Heart right ventricle (tissue), 16 donors: ENCODE measurements around the gene RBFOX2. TPM values are rescaled to one million over a fixed set of nuclear protein-coding genes. Genes with fewer than 3 reads are reported as not detected.
"Not testable (repeated sequence)": the region's sequence is repeated elsewhere in the genome, so short reads cannot be mapped to it uniquely, and the experiment has no call there.

Experiments
- ATAC-seq, 8 donors: fragments of 200-7000 bp; cut with Tn5 transposase; one replicate each; pipeline ENCODE4 v1.9.1; 2020; ENCODE audit warnings: mild to moderate bottlenecking in 8 of 8, moderate library complexity in 8 of 8, moderate number of reproducible peaks in 1 of 8
- DNase-seq, 2 donors: peaks; one replicate each; pipeline ENCODE4 v3.0.0-alpha.2; 2020
- H3K27ac ChIP-seq, 10 donors: fragments of 200-600 bp; sonication (generic) in 2 of 10; one replicate each; pipeline versions ENCODE4 v1.5.0 to v1.8.0; 2020 to 2022; ENCODE audit warnings: mild to moderate bottlenecking in 3 of 10
- H3K27me3 ChIP-seq, 7 donors: fragments of 200-600 bp; one replicate each; pipeline ENCODE4 v1.8.0; 2021 to 2022; ENCODE audit warnings: mild to moderate bottlenecking in 2 of 7
- H3K36me3 ChIP-seq, 9 donors: fragments of 200-600 bp; sonication (generic) in 1 of 9; one replicate each; pipeline versions ENCODE4 v1.5.0 to v1.8.0; 2020 to 2022; ENCODE audit warnings: mild to moderate bottlenecking in 2 of 9
- H3K4me1 ChIP-seq, 9 donors: fragments of 200-600 bp; sonication (generic) in 1 of 9; one replicate each; pipeline versions ENCODE4 v1.5.0 to v1.8.0; 2020 to 2022; ENCODE audit warnings: mild to moderate bottlenecking in 4 of 9
- H3K4me3 ChIP-seq, 10 donors: fragments of 200-600 bp; sonication (generic) in 2 of 10; one replicate each; pipeline versions ENCODE4 v1.5.0 to v1.8.0; 2020 to 2022; ENCODE audit warnings: mild to moderate bottlenecking in 7 of 10, moderate library complexity in 2 of 10
- H3K9me3 ChIP-seq, 11 donors: fragments of 200-600 bp in 10 of 11; sonication (generic) in 2 of 11; one replicate each; pipeline versions ENCODE4 v1.5.0 to v1.8.0; 2013 to 2022; ENCODE audit warnings: mild to moderate bottlenecking in 2 of 11, control low read depth in 1 of 11, moderate library complexity in 1 of 11
- CTCF ChIP-seq, 9 donors: fragments of 200-600 bp; sonication (generic) in 2 of 9; IDR thresholded peaks; one replicate each; pipeline versions ENCODE4 v1.5.0 to v1.8.0; 2021 to 2022; ENCODE audit warnings: antibody characterized with exemption in 9 of 9, mild to moderate bottlenecking in 5 of 9, moderate library complexity in 1 of 9
- WGBS, 2 donors: extraction: QIAGEN DNeasy Blood & Tissue Kit; methylation state at CpG; one replicate each; pipeline ENCODE4 v1.1.7; 2013; ENCODE audit warnings: inconsistent platforms in 1 of 2; 5-methylcytosine and 5-hydroxymethylcytosine counted together
- intact Hi-C, 10 donors: fragments of 100-400 bp; cut with DNase I; formaldehyde crosslinking; loops; one replicate each; pipeline versions ENCODE4 v1.11.1 to v1.14.2; 2022
- polyA plus RNA-seq, 2 donors: library from polyadenylated mRNA; stranded (reverse); fragments of 200-250 nt; gene quantifications; one replicate each; pipeline ENCODE4 v1.2.3, GENCODE V29; 2013
- total RNA-seq, 10 donors: library from RNA; stranded (reverse); fragmentation: NEBNext Ultra II Directional in 3 of 10; extraction: Animal tissue kit (Norgen Biotek cat#: 25700) in 3 of 10; gene quantifications; one replicate each; pipeline versions ENCODE4 v1.2.1 to v1.2.4, GENCODE V29; 2021 to 2023
- donor health status: Arrhythmogenic right ventricular cardiomyopathy.
- donor health status: ischemic (EF 13 %, LVEDD 7.1; RV severe dilation, severe dysfunction).
- donor health status: healthy with polysubstance abuse.
- donor health status: DM: no; HTN: yes; CAD: no.
- donor health status: DM: no; HTN: no; CAD: no.
- donor health status: ischemic (EF 25% LVEDD 6.9; RV normal size, moderate dysfunction).
- donor health status: ischemic (EF 25% LVEDD 5.7; RV mildly dilated, moderate dysfunction).
- donor health status: healthy.
- donor health status: DM: yes; HTN: yes; CAD: no.
- donor health status: Ischemic cardiomyopathy.
- donor health status: ischemic (EF 35%, LVEDD 5.7; RV mildly dilated, moderate dysfunction).
- donor health status: nonischemic (EF 11% LVEDD 7.7; RV severe dilation, severe dysfunction).
- donor health status: DM: yes; HTN: yes; CAD: no.
- donor health status: PGD.
- donor health status: ischemic (EF 29% LVEDD 5.4; RV normal size, mild dysfunction).
- donor health status: nonischemic (EF 23%, LVEDD 6.1; RV moderate dilation, normal function).

Gene RBFOX2
- total and polyA plus RNA-seq, 12 donors: 18.0 to 105 (median 90.4) TPM

GRCh38 chr22:36026741-36027140 lies 1.9 kb downstream of the RBFOX2 start:
- H3K4me1 ChIP-seq: peaks cover 4 to 62% (median 40%) of the 10 kb centered on the region in 9 donors
- peak overlapping the region in 8 of 10 donors; percentile 32 to 93 (median 88) for H3K27ac ChIP-seq
- peak in 1 of 8 donors; percentile 37 for ATAC-seq

GRCh38 chr22:36022697-36023096 lies 5.9 kb downstream of the RBFOX2 start:
- DNase-seq (no peak), ATAC-seq (no peak)
- no peak overlapping the region for H3K4me3 ChIP-seq
- peaks cover 0 to 6% (median 0%) of the 10 kb centered on the region in 7 donors for H3K27me3 ChIP-seq
- H3K9me3 ChIP-seq: no peaks in the 10 kb centered on the region
- peaks cover 0 to 11% (median 0%) of the 10 kb centered on the region in 9 donors for H3K36me3 ChIP-seq
- peak overlapping the region in 6 of 10 donors; percentile 1 to 57 (median 38) for H3K27ac ChIP-seq
- TF ChIP-seq CTCF (IDR thresholded peaks at IDR 0.05): no peak
- H3K4me1 ChIP-seq: peaks cover 4 to 78% (median 43%) of the 10 kb centered on the region in 9 donors
- intact Hi-C loops: loop anchor here in 3 of 10 donors (10.0 kb wide), 3 partner anchors 48 to 88 kb away; no protein-coding TSS in a partner anchor

More at GRCh38 chr22:36026741-36027140, 1.9 kb downstream of the RBFOX2 start:
- no peak for DNase-seq
- H3K27me3 ChIP-seq: peaks cover 0 to 27% (median 0%) of the 10 kb centered on the region in 7 donors
- H3K36me3 ChIP-seq: peaks cover 0 to 11% (median 0%) of the 10 kb centered on the region in 9 donors
- intact Hi-C loops: loop anchor here in 5 of 10 donors (5.0 to 10.0 kb wide), 10 partner anchors 39 to 96 kb away; no protein-coding TSS in a partner anchor
- no peak for TF ChIP-seq CTCF (IDR thresholded peaks at IDR 0.05)
- no peaks in the 10 kb centered on the region for H3K9me3 ChIP-seq
- peak overlapping the region in 9 of 10 donors; percentile 71 to 94 (median 87) for H3K4me3 ChIP-seq

GRCh38 chr22:36022162-36022561 lies 6.5 kb downstream of the RBFOX2 start:
- DNase-seq (no peak), ATAC-seq (peak in 2 of 8 donors; percentile 25 to 26)
- Histone ChIP-seq H3K4me3 (no peak overlapping the region), H3K27ac (peak overlapping the region in 6 of 10 donors; percentile 12 to 57 (median 38)), H3K4me1 (peaks cover 4 to 80% (median 46%) of the 10 kb centered on the region in 9 donors), H3K27me3 (peaks cover 0 to 1% (median 0%) of the 10 kb centered on the region in 7 donors), H3K36me3 (peaks cover 0 to 11% (median 0%) of the 10 kb centered on the region in 9 donors), H3K9me3 (no peaks in the 10 kb centered on the region)
- intact Hi-C loops: loop anchor here in 3 of 10 donors (10.0 kb wide), 3 partner anchors 47 to 87 kb away; no protein-coding TSS in a partner anchor
- no peak for TF ChIP-seq CTCF (IDR thresholded peaks at IDR 0.05)
- 40 to 54% methylated on average over 1 of the region's 1 CpG for WGBS, 2 donors

- DNase-seq: no peak
- H3K27ac ChIP-seq: peak overlapping the region in 6 of 10 donors; percentile 12 to 57 (median 38)
- no peaks in the 10 kb centered on the region for H3K27me3 ChIP-seq
- no peak for ATAC-seq
- peaks cover 4 to 80% (median 46%) of the 10 kb centered on the region in 9 donors for H3K4me1 ChIP-seq
- H3K36me3 ChIP-seq: peaks cover 0 to 11% (median 0%) of the 10 kb centered on the region in 9 donors
- no peak overlapping the region for H3K4me3 ChIP-seq
- intact Hi-C loops: loop anchor here in 3 of 10 donors (10.0 kb wide), 3 partner anchors 47 to 87 kb away; no protein-coding TSS in a partner anchor
- no peaks in the 10 kb centered on the region for H3K9me3 ChIP-seq
- no peak for TF ChIP-seq CTCF (IDR thresholded peaks at IDR 0.05)
- whole genome bisulfite sequencing, 2 donors: 68 to 69% methylated on average over 2 of the region's 2 CpGs
Observed at GRCh38 chr22:36021606-36022153, 6.9 kb downstream of the RBFOX2 start.

GRCh38 chr22:36020865-36021264 lies 7.8 kb downstream of the RBFOX2 start:
- not testable (repeated sequence) for DNase-seq
- 95 to 99% methylated on average over 3 of the region's 3 CpGs for WGBS, 2 donors

More at GRCh38 chr22:36020865-36021264, 7.8 kb downstream of the RBFOX2 start:
- not testable (repeated sequence) for H3K27ac ChIP-seq, H3K36me3 ChIP-seq, H3K9me3 ChIP-seq, ATAC-seq, H3K27me3 ChIP-seq, H3K4me3 ChIP-seq
- H3K4me1 ChIP-seq: peaks cover 4 to 80% (median 48%) of the 10 kb centered on the region in 9 donors
- intact Hi-C loops: loop anchor here in 3 of 10 donors (10.0 kb wide), 3 partner anchors 46 to 86 kb away; no protein-coding TSS in a partner anchor
